Endothelial cell of umbilical vein (primary cell): ENCODE results near the gene IRF6. TPM values are rescaled to one million over a fixed set of nuclear protein-coding genes. Genes with fewer than 3 reads are reported as not detected.

Source experiments
- BruUV-seq: library from RNA; stranded (reverse); fragments of 400-500 nt; replicated peaks from 2 replicates; lab custom pipeline; 2021; lab: Mats Ljungman, UMichigan
- CTCF ChIA-PET: fragments of 300-600, 350-600 bp; sonication (Branson Sonifier 250); formaldehyde crosslinking; loops from one replicate; lab custom pipeline; 2021; ENCODE audit warnings: antibody characterized with exemption, inconsistent platforms; lab: Charles Lee
- POLR2A ChIA-PET: fragments of 300-600, 350-600 bp; sonication (Branson Sonifier 250); formaldehyde crosslinking; loops from one replicate; lab custom pipeline; 2021; ENCODE audit warnings: antibody characterized with exemption, inconsistent platforms; lab: Charles Lee
- DNase-seq: peaks from one replicate; pipeline ENCODE4 v3.0.0-alpha.2; 2011; ENCODE audit warnings: low read depth, low spot score
- FAIRE-seq: peaks from 2 replicates; lab custom pipeline; 2011; peaks lifted over from hg19 to GRCh38; lab: Jason Lieb, UNC
- H2AFZ ChIP-seq: 2 replicates; pipeline ENCODE4 v1.6.0; 2012; ENCODE audit warnings: low read depth, low read length, control low read depth, inconsistent platforms
- H3K27ac ChIP-seq: 2 replicates; pipeline ENCODE4 v1.5.1; 2011; ENCODE audit warnings: low read depth, mild to moderate bottlenecking, control low read depth, low read length, moderate library complexity; ENCODE audit not compliant: insufficient read depth
- H3K27me3 ChIP-seq, 2 experiments: 2 replicates each; pipeline versions ENCODE4 v1.6.0 to v1.6.1; 2011; ENCODE audit warnings: low read length in 2 of 2, mixed read lengths in 1 of 2; ENCODE audit not compliant: control insufficient read depth in 2 of 2, insufficient read depth in 2 of 2
- H3K36me3 ChIP-seq, 2 experiments: 2 replicates in 1 of 2; 3 replicates in 1 of 2; pipeline ENCODE4 v1.5.1; 2011; ENCODE audit warnings: low read length in 2 of 2, mild to moderate bottlenecking in 1 of 2, moderate library complexity in 1 of 2; ENCODE audit not compliant: control insufficient read depth in 2 of 2, insufficient read depth in 2 of 2; ENCODE audit errors: extremely low read depth in 1 of 2
- H3K4me1 ChIP-seq: 3 replicates; pipeline ENCODE4 v1.5.1; 2011; ENCODE audit warnings: mild to moderate bottlenecking, low read length; ENCODE audit not compliant: control insufficient read depth, insufficient read depth; ENCODE audit errors: extremely low read depth
- H3K4me2 ChIP-seq: 2 replicates; pipeline ENCODE4 v1.6.1; 2011; ENCODE audit warnings: low read length, control low read depth, mixed read lengths; ENCODE audit not compliant: insufficient read depth
- H3K4me3 ChIP-seq, 3 experiments: fragments of 200-600 bp in 1 of 3; sonication (generic), shearing (Covaris generic) in 1 of 3; replicated peaks in 1 of 3; 2 replicates each; pipeline ENCODE4 v1.5.1; 2011 to 2016; ENCODE audit warnings: control low read depth in 3 of 3, low read length in 3 of 3, mild to moderate bottlenecking in 2 of 3, inconsistent platforms in 1 of 3, low read depth in 1 of 3, moderate library complexity in 1 of 3; ENCODE audit not compliant: insufficient read depth in 1 of 3
- H3K79me2 ChIP-seq: 2 replicates; pipeline ENCODE4 v1.6.0; 2012; ENCODE audit warnings: low read length, inconsistent platforms; ENCODE audit not compliant: control insufficient read depth, insufficient read depth
- H3K9ac ChIP-seq: replicated peaks from 2 replicates; pipeline ENCODE3; 2011; ENCODE audit warnings: low read length, control low read depth; ENCODE audit not compliant: insufficient read depth; ENCODE audit errors: extremely low read depth
- H3K9me1 ChIP-seq: replicated peaks from 3 replicates; pipeline ENCODE4 v1.6.0; 2011; ENCODE audit warnings: mild to moderate bottlenecking, low read length; ENCODE audit not compliant: control insufficient read depth, insufficient read depth; ENCODE audit errors: extremely low read depth
- H3K9me3 ChIP-seq: replicated peaks from 2 replicates; pipeline ENCODE4 v1.5.1; 2012; ENCODE audit warnings: low read length, inconsistent platforms; ENCODE audit not compliant: control insufficient read depth, insufficient read depth
- H4K20me1 ChIP-seq: replicated peaks from 2 replicates; pipeline ENCODE3; 2011; ENCODE audit warnings: mild to moderate bottlenecking, low read length; ENCODE audit not compliant: control insufficient read depth, insufficient read depth; ENCODE audit errors: extremely low read depth
- EZH2 ChIP-seq: IDR thresholded peaks from 2 replicates; pipeline ENCODE4 v1.6.1; 2012; ENCODE audit warnings: borderline replicate concordance, low read depth, mild to moderate bottlenecking, moderate library complexity, low read length, inconsistent platforms; ENCODE audit not compliant: severe bottlenecking
- FOS ChIP-seq: IDR thresholded peaks from 2 replicates; pipeline ENCODE4 v1.6.1; 2011; ENCODE audit warnings: mild to moderate bottlenecking, low read length, moderate library complexity, borderline replicate concordance; ENCODE audit not compliant: insufficient read depth
- GATA2 ChIP-seq: IDR thresholded peaks from 2 replicates; pipeline ENCODE4 v1.7.0; 2011; ENCODE audit warnings: low read depth, mild to moderate bottlenecking, moderate library complexity, mixed read lengths, low read length; ENCODE audit not compliant: insufficient read length, insufficient read depth
- JUN ChIP-seq: IDR thresholded peaks from 2 replicates; pipeline ENCODE4 v1.6.1; 2011; ENCODE audit warnings: borderline replicate concordance, low read depth; ENCODE audit not compliant: insufficient read length, insufficient read depth
- MAX ChIP-seq: IDR thresholded peaks from 2 replicates; pipeline ENCODE4 v1.6.1; 2011; ENCODE audit not compliant: insufficient read depth, insufficient read length
- MYC ChIP-seq: IDR thresholded peaks from one replicate; pipeline ENCODE4 v1.6.1; 2011; ENCODE audit warnings: mild to moderate bottlenecking, low read depth, low read length
- POLR2A ChIP-seq: IDR thresholded peaks from 2 replicates; pipeline ENCODE4 v1.6.1; 2012; ENCODE audit warnings: low read depth, mild to moderate bottlenecking, control low read depth, low read length
- POLR2AphosphoS5 ChIP-seq: IDR thresholded peaks from 2 replicates; pipeline ENCODE4 v1.6.1; 2012; ENCODE audit warnings: low read depth, mild to moderate bottlenecking, control low read depth, low read length, moderate library complexity; ENCODE audit not compliant: insufficient read depth
- dilution Hi-C: fragments of 300-500 bp; cut with MboI; formaldehyde crosslinking; loops from one replicate; pipeline ENCODE4 v1.15.0; 2019; ENCODE audit warnings: low sequenced_read_pairs; ENCODE audit not compliant: extremely low pct_ligation_motif_present
- intact Hi-C: fragments of 100-400 bp; cut with micrococcal nuclease; formaldehyde crosslinking; loops from one replicate; pipeline ENCODE4 v1.10.0; 2022
- polyA plus RNA-seq, 4 experiments: library from polyadenylated mRNA; depleted of rRNA in 3 of 4; stranded (reverse) in 3 of 4; unstranded in 1 of 4; fragments of >200 nt; gene quantifications; 2 replicates each; pipeline versions ENCODE4 v1.2.1 to v1.2.3, GENCODE V29; 2011 to 2012; ENCODE audit warnings: missing spikeins in 1 of 4
- total RNA-seq: library from RNA; stranded (reverse); gene quantifications from 2 replicates; pipeline ENCODE4 v1.2.3, GENCODE V29; 2021
- TF ChIP-seq, protein P1 (sequence below), 2 donors: IDR thresholded peaks; 1 replicate in 1 of 2; 2 replicates in 1 of 2; pipeline ENCODE4 v1.5.1; 2011; ENCODE audit warnings: low read length in 2 of 2, mild to moderate bottlenecking in 2 of 2, moderate library complexity in 2 of 2, control low read depth in 1 of 2, inconsistent platforms in 1 of 2, low read depth in 1 of 2; ENCODE audit not compliant: insufficient read depth in 1 of 2; ENCODE audit errors: extremely low read depth in 1 of 2

Gene IRF6
- total and polyA plus RNA-seq, 2 donors (not counting 3 experiments of a cell fraction or from before 2014, with no cell fraction given): 42.0 to 55.8 TPM

GRCh38 chr1:209780268-209780667 is 25.7 kb downstream of the IRF6 start:
- Histone ChIP-seq H3K79me2 (no peaks in the 10 kb centered on the region), H3K4me2 (no peak overlapping the region), H2AFZ (no peak overlapping the region), H3K27me3 (no peaks in the 10 kb centered on the region), H3K4me3 (no peak overlapping the region), H3K36me3 (no peaks in the 10 kb centered on the region), H3K9me3 (no peaks in the 10 kb centered on the region), H3K4me1 (peaks cover 10% of the 10 kb centered on the region), H3K27ac (no peak overlapping the region), H4K20me1 (no peaks in the 10 kb centered on the region), H3K9ac (no peak overlapping the region), H3K9me1 (no peaks in the 10 kb centered on the region)
- intact Hi-C loops: no loop called here
- FAIRE-seq (no peak), DNase-seq (no peak)
- ChIA-PET POLR2A (no interaction called here), CTCF (no interaction called here)
- no peak for TF ChIP-seq MYC
- TF ChIP-seq JUN: no peak
- no peak for TF ChIP-seq FOS
- no peak for TF ChIP-seq MAX
- TF ChIP-seq EZH2: no peak
- TF ChIP-seq POLR2A: no peak
- TF ChIP-seq, protein P1, sequence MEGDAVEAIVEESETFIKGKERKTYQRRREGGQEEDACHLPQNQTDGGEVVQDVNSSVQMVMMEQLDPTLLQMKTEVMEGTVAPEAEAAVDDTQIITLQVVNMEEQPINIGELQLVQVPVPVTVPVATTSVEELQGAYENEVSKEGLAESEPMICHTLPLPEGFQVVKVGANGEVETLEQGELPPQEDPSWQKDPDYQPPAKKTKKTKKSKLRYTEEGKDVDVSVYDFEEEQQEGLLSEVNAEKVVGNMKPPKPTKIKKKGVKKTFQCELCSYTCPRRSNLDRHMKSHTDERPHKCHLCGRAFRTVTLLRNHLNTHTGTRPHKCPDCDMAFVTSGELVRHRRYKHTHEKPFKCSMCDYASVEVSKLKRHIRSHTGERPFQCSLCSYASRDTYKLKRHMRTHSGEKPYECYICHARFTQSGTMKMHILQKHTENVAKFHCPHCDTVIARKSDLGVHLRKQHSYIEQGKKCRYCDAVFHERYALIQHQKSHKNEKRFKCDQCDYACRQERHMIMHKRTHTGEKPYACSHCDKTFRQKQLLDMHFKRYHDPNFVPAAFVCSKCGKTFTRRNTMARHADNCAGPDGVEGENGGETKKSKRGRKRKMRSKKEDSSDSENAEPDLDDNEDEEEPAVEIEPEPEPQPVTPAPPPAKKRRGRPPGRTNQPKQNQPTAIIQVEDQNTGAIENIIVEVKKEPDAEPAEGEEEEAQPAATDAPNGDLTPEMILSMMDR (IDR thresholded peaks at IDR 0.05; ENCODE audit: extremely low read depth in 1 of 2, insufficient read depth in 1 of 2, low read depth in 1 of 2, low read length in 2 of 2): no peak
- no peak for TF ChIP-seq GATA2
- no peak for TF ChIP-seq POLR2AphosphoS5
- dilution Hi-C loops: no loop called here
- BruUV-seq: no TSS peak
